ENCODE results near the gene ACTA2.

GRCh38 chr10:88983206-88983605 is 30.6 kb upstream of the ACTA2 start:
- TF ChIP-seq POLR2A (IDR thresholded peaks at IDR 0.05) (no peak), CTCF (IDR thresholded peaks at IDR 0.05) (no peak)
